Adrenal gland (tissue), 12 donors: ENCODE results near the gene FNIP2. TPM values are rescaled to one million over a fixed set of nuclear protein-coding genes. Genes with fewer than 3 reads are reported as not detected.
"Not testable (repeated sequence)": the region's sequence is repeated elsewhere in the genome, so short reads cannot be mapped to it uniquely, and the experiment has no call there.

ENCODE experiments used
- DNase-seq, 7 donors: peaks; one replicate each; pipeline ENCODE4 v3.0.0-alpha.2; 2019 to 2020
- H3K27ac ChIP-seq, 5 donors: fragments of 200-600 bp; sonication (generic) in 4 of 5; 1 replicate in 3 of 5; 2 replicates in 2 of 5; pipeline versions ENCODE4 v1.5.1 to v1.8.0; 2016 to 2020; ENCODE audit warnings: mild to moderate bottlenecking in 1 of 5
- H3K27me3 ChIP-seq: fragments of 200-600 bp; 2 replicates; pipeline ENCODE4 v1.8.0; 2021
- H3K36me3 ChIP-seq, 2 donors: fragments of 200-600 bp; replicated peaks in 1 of 2; 1 replicate in 1 of 2; 2 replicates in 1 of 2; pipeline versions ENCODE4 v1.5.1 to v1.8.0; 2018 to 2022
- H3K4me1 ChIP-seq, 2 donors: fragments of 200-600 bp; replicated peaks in 1 of 2; 1 replicate in 1 of 2; 2 replicates in 1 of 2; pipeline versions ENCODE4 v1.5.1 to v1.8.0; 2018 to 2021
- H3K4me3 ChIP-seq, 4 donors: fragments of 200-600 bp; sonication (generic) in 3 of 4; one replicate each; pipeline ENCODE4 v1.5.1; 2016 to 2018
- H3K9me3 ChIP-seq, 3 donors: fragments of 200-600 bp; sonication (generic) in 1 of 3; replicated peaks in 1 of 3; 1 replicate in 2 of 3; 2 replicates in 1 of 3; pipeline versions ENCODE4 v1.5.1 to v1.8.0; 2016 to 2021
- CTCF ChIP-seq, 6 experiments: fragments of 450-650 bp in 4 of 6; fragments of 200-600 bp in 2 of 6; sonication (generic) in 1 of 6; IDR thresholded peaks; 1 replicate in 5 of 6; 2 replicates in 1 of 6; pipeline versions ENCODE4 v1.5.1 to v1.8.0; 2016 to 2021; ENCODE audit warnings: antibody characterized with exemption in 6 of 6, mild to moderate bottlenecking in 2 of 6, moderate library complexity in 1 of 6
- POLR2A ChIP-seq, 2 donors: fragments of 450-650 bp; IDR thresholded peaks; one replicate each; pipeline ENCODE4 v1.6.1; 2017; ENCODE audit warnings: antibody characterized with exemption in 2 of 2, mild to moderate bottlenecking in 2 of 2, moderate library complexity in 1 of 2
- WGBS, 4 donors: extraction: QIAGEN DNeasy Blood & Tissue Kit in 2 of 4; methylation state at CpG; one replicate each; pipeline versions ENCODE4 v1.1.5 to v1.1.7; 2013 to 2017; 5-methylcytosine and 5-hydroxymethylcytosine counted together
- intact Hi-C, 2 donors: fragments of 100-400 bp; cut with DNase I; formaldehyde crosslinking; loops; one replicate each; pipeline versions ENCODE4 v1.14.1 to v1.15.0; 2022 to 2023
- polyA plus RNA-seq, 3 donors: library from polyadenylated mRNA; stranded (reverse); fragments of 200-250 nt in 2 of 3; fragments of 350-450 nt in 1 of 3; fragmentation: Illumina TruSeq in 1 of 3; extraction: RNeasy Lipid Tissue Mini Kit (QIAGEN cat#74804) in 1 of 3; gene quantifications; one replicate each; pipeline ENCODE4 v1.2.3, GENCODE V29; 2013 to 2014
- total RNA-seq, 9 donors: library from RNA; depleted of rRNA in 4 of 9; stranded (reverse); fragments of >200 nt in 4 of 9; fragments of 120-200 nt in 1 of 9; fragmentation: NEBNext Ultra II Directional in 1 of 9; extraction: Animal tissue kit (Norgen Biotek cat#: 25700) in 1 of 9; gene quantifications; one replicate each; pipeline versions ENCODE4 v1.1.0 to v1.2.4, GENCODE V29; 2013 to 2023
- donor health status: healthy with polysubstance abuse.
- donor health status: Bipolar disorder and iron deficiency.
- donor health status: DM: yes; HTN: yes; CAD: no.
- donor health status: DM: no; HTN: no; CAD: no.
- donor health status: DM: no; HTN: no; CAD: no.
- donor health status: DM: yes; HTN: yes; CAD: no.

Gene FNIP2
- total and polyA plus RNA-seq, 12 donors, result 3.5 to 39.4 (median 27.1) TPM

- intact Hi-C loops, result no loop called here
- TF ChIP-seq POLR2A (IDR thresholded peaks at IDR 0.05), result no peak
- no peak for TF ChIP-seq CTCF (IDR thresholded peaks at IDR 0.05)
- no peaks in the 10 kb centered on the region for H3K9me3 ChIP-seq
- no peak overlapping the region for H3K27ac ChIP-seq
- no peak for DNase-seq
- no peaks in the 10 kb centered on the region for H3K4me1 ChIP-seq
- WGBS, 4 donors, result 78 to 90% (median 83%) methylated on average over 5 of the region's 5 CpGs
- H3K36me3 ChIP-seq, result no peaks in the 10 kb centered on the region
- no peaks in the 10 kb centered on the region for H3K27me3 ChIP-seq
- no peak overlapping the region for H3K4me3 ChIP-seq
These were observed 176.8 kb downstream of the FNIP2 start for GRCh38 chr4:158945529-158946108.

GRCh38 chr4:158946825-158947224, 178.0 kb downstream of the FNIP2 start:
- Histone ChIP-seq H3K27me3 (no peaks in the 10 kb centered on the region), H3K9me3 (no peaks in the 10 kb centered on the region), H3K4me3 (no peak overlapping the region), H3K36me3 (no peaks in the 10 kb centered on the region), H3K4me1 (no peaks in the 10 kb centered on the region), H3K27ac (no peak overlapping the region)
- intact Hi-C loops, result no loop called here
- WGBS, 4 donors, result 86 to 91% (median 88%) methylated on average over 3 of the region's 3 CpGs
- TF ChIP-seq CTCF (IDR thresholded peaks at IDR 0.05) (no peak), POLR2A (IDR thresholded peaks at IDR 0.05) (no peak)
- DNase-seq, result no peak

GRCh38 chr4:158948071-158948470, 179.2 kb downstream of the FNIP2 start:
- DNase-seq, result no peak
- H3K36me3 ChIP-seq, result no peaks in the 10 kb centered on the region
- no peaks in the 10 kb centered on the region for H3K27me3 ChIP-seq
- no peak overlapping the region for H3K27ac ChIP-seq
- H3K4me3 ChIP-seq, result no peak overlapping the region
- 84 to 91% (median 89%) methylated on average over 2 of the region's 2 CpGs for WGBS, 4 donors
- H3K9me3 ChIP-seq, result no peaks in the 10 kb centered on the region
- H3K4me1 ChIP-seq, result no peaks in the 10 kb centered on the region
- TF ChIP-seq CTCF (IDR thresholded peaks at IDR 0.05) (no peak), POLR2A (IDR thresholded peaks at IDR 0.05) (no peak)
- intact Hi-C loops, result no loop called here

GRCh38 chr4:158949099-158949498, 180.3 kb downstream of the FNIP2 start:
- no peak for DNase-seq
- no peaks in the 10 kb centered on the region for H3K27me3 ChIP-seq
- intact Hi-C loops, result no loop called here
- H3K4me1 ChIP-seq, result no peaks in the 10 kb centered on the region
- no peaks in the 10 kb centered on the region for H3K9me3 ChIP-seq
- H3K27ac ChIP-seq, result no peak overlapping the region
- TF ChIP-seq POLR2A (IDR thresholded peaks at IDR 0.05) (no peak), CTCF (IDR thresholded peaks at IDR 0.05) (no peak)
- no peaks in the 10 kb centered on the region for H3K36me3 ChIP-seq
- H3K4me3 ChIP-seq, result no peak overlapping the region

- H3K27ac ChIP-seq, H3K27me3 ChIP-seq, DNase-seq, H3K4me1 ChIP-seq, H3K36me3 ChIP-seq, intact Hi-C loops, H3K9me3 ChIP-seq, H3K4me3 ChIP-seq: not testable (repeated sequence)
- 79 to 88% (median 83%) methylated on average over 2 of the region's 2 CpGs for WGBS, 4 donors
These were observed 183.5 kb downstream of the FNIP2 start for GRCh38 chr4:158952221-158952774.

- H3K4me3 ChIP-seq, H3K36me3 ChIP-seq, H3K9me3 ChIP-seq, H3K4me1 ChIP-seq, H3K27ac ChIP-seq, H3K27me3 ChIP-seq, DNase-seq, intact Hi-C loops: not testable (repeated sequence)
- 84 to 96% (median 91%) methylated on average over 9 of the region's 9 CpGs for WGBS, 4 donors
These were observed 187.5 kb downstream of the FNIP2 start for GRCh38 chr4:158956345-158956744.

- 94 to 99% (median 96%) methylated on average over 3 of the region's 3 CpGs for WGBS, 4 donors
- DNase-seq, H3K4me3 ChIP-seq, H3K36me3 ChIP-seq, H3K4me1 ChIP-seq, H3K9me3 ChIP-seq, H3K27ac ChIP-seq, intact Hi-C loops, H3K27me3 ChIP-seq: not testable (repeated sequence)
These were observed 188.1 kb downstream of the FNIP2 start for GRCh38 chr4:158956918-158957317.
